Measurements from ENCODE around the gene LRRC4C.

The LRRC4C gene

GRCh38 chr11:40838181-40838683 is 621.2 kb downstream of the LRRC4C start:
- DNase-seq = no peak

- no peak for DNase-seq
Measured at GRCh38 chr11:40827116-40827515, 632.3 kb downstream of the LRRC4C start.

- no peak for DNase-seq
Measured at GRCh38 chr11:40826601-40827000, 632.9 kb downstream of the LRRC4C start.

GRCh38 chr11:40825201-40825834 is 634.1 kb downstream of the LRRC4C start:
- no peak for DNase-seq

- no peak for DNase-seq
Measured at GRCh38 chr11:40819230-40819629, 640.2 kb downstream of the LRRC4C start.

- DNase-seq = no peak
Measured at GRCh38 chr11:40816976-40817375, 642.5 kb downstream of the LRRC4C start.

GRCh38 chr11:40797981-40798380 is 661.5 kb downstream of the LRRC4C start:
- no peak for DNase-seq

GRCh38 chr11:40787224-40787623 is 672.2 kb downstream of the LRRC4C start:
- no peak for DNase-seq

- no peak for DNase-seq
Measured at GRCh38 chr11:40763046-40763445, 696.4 kb downstream of the LRRC4C start.

GRCh38 chr11:40759341-40759740 is 700.1 kb downstream of the LRRC4C start:
- DNase-seq = no peak

GRCh38 chr11:40754297-40754696 is 705.2 kb downstream of the LRRC4C start:
- DNase-seq = no peak

- no peak for DNase-seq
Measured at GRCh38 chr11:40746282-40746681, 713.2 kb downstream of the LRRC4C start.

- no peak for DNase-seq
Measured at GRCh38 chr11:40732132-40732531, 727.3 kb downstream of the LRRC4C start.

GRCh38 chr11:40722179-40722795 is 737.2 kb downstream of the LRRC4C start:
- no peak for DNase-seq

- DNase-seq = no peak
Measured at GRCh38 chr11:40716344-40717130, 742.9 kb downstream of the LRRC4C start.

- DNase-seq = no peak
Measured at GRCh38 chr11:40713083-40713482, 746.4 kb downstream of the LRRC4C start.

GRCh38 chr11:40701027-40701426 is 758.4 kb downstream of the LRRC4C start:
- no peak for DNase-seq

GRCh38 chr11:40689823-40690222 is 769.6 kb downstream of the LRRC4C start:
- DNase-seq = no peak

GRCh38 chr11:40688369-40688768 is 771.1 kb downstream of the LRRC4C start:
- no peak for DNase-seq

GRCh38 chr11:40686765-40687164 is 772.7 kb downstream of the LRRC4C start:
- DNase-seq = no peak

- no peak for DNase-seq
Measured at GRCh38 chr11:40683010-40683409, 776.4 kb downstream of the LRRC4C start.

- DNase-seq = no peak
Measured at GRCh38 chr11:40679276-40679675, 780.2 kb downstream of the LRRC4C start.

GRCh38 chr11:40647295-40647694 is 812.2 kb downstream of the LRRC4C start:
- no peak for DNase-seq

- DNase-seq = no peak
Measured at GRCh38 chr11:40642284-40642683, 817.2 kb downstream of the LRRC4C start.

Measured in MV-4-11 (cell line).